IMR-90 (cell line): ENCODE data around the gene CFAP92. TPM values are rescaled to one million over a fixed set of nuclear protein-coding genes. Genes with fewer than 3 reads are reported as not detected.

Experiments used
- ATAC-seq: fragments of 200-7000 bp; cut with Tn5 transposase; 2 replicates; pipeline ENCODE4 v1.9.1; 2020; ENCODE audit warnings: low read depth, mild to moderate bottlenecking, moderate library complexity
- BruUV-seq: library from RNA; stranded (reverse); fragments of 400-500 nt; replicated peaks from 2 replicates; lab custom pipeline; 2021; lab: Mats Ljungman, UMichigan
- CTCF ChIA-PET: fragments of 300-600 bp; formaldehyde crosslinking; extraction: SDS; loops from one replicate; lab custom pipeline; 2021; ENCODE audit warnings: antibody characterized with exemption; lab: Yijun Ruan, JAX
- POLR2A ChIA-PET: fragments of 300-600 bp; sonication (Branson Sonifier 250); formaldehyde crosslinking; loops from one replicate; lab custom pipeline; 2022; ENCODE audit warnings: antibody characterized with exemption; ENCODE audit not compliant: unreplicated experiment; lab: Charles Lee
- DNase-seq: peaks from one replicate; pipeline ENCODE4 v3.0.0; 2013
- H2AFZ ChIP-seq: replicated peaks from 2 replicates; pipeline ENCODE3; 2013; ENCODE audit warnings: low read length, mild to moderate bottlenecking; ENCODE audit not compliant: poor library complexity
- H2AK5ac ChIP-seq: 2 replicates; pipeline ENCODE4 v1.6.1; 2013; ENCODE audit warnings: low read depth, low read length, inconsistent platforms
- H2AK9ac ChIP-seq: replicated peaks from 2 replicates; pipeline ENCODE3; 2013; ENCODE audit warnings: mild to moderate bottlenecking, low read depth, low read length, moderate library complexity; ENCODE audit not compliant: poor library complexity
- H2BK120ac ChIP-seq: 2 replicates; pipeline ENCODE4 v1.6.1; 2013; ENCODE audit warnings: low read depth, low read length, inconsistent platforms
- H2BK15ac ChIP-seq: 3 replicates; pipeline ENCODE4 v1.6.1; 2013; ENCODE audit warnings: low read depth, low read length, inconsistent platforms
- H2BK20ac ChIP-seq: 2 replicates; pipeline ENCODE4 v1.6.1; 2013; ENCODE audit warnings: low read depth, mild to moderate bottlenecking, inconsistent platforms, low read length, moderate library complexity
- H2BK5ac ChIP-seq: 2 replicates; pipeline ENCODE4 v1.6.1; 2013; ENCODE audit warnings: mild to moderate bottlenecking, low read depth, low read length, inconsistent platforms; ENCODE audit not compliant: poor library complexity, severe bottlenecking
- H3K14ac ChIP-seq: replicated peaks from 2 replicates; pipeline ENCODE4 v1.6.1; 2013; ENCODE audit warnings: low read depth, low read length, inconsistent platforms
- H3K18ac ChIP-seq: 2 replicates; pipeline ENCODE4 v1.6.1; 2013; ENCODE audit warnings: low read depth, low read length, control low read depth
- H3K23ac ChIP-seq: 2 replicates; pipeline ENCODE4 v1.6.1; 2013; ENCODE audit warnings: low read depth, low read length, inconsistent platforms
- H3K27ac ChIP-seq: 2 replicates; pipeline ENCODE4 v1.5.1; 2013; ENCODE audit warnings: mild to moderate bottlenecking, control low read depth, low read length; ENCODE audit not compliant: insufficient read depth
- H3K27me3 ChIP-seq: 2 replicates; pipeline ENCODE4 v1.6.1; 2013; ENCODE audit warnings: low read length; ENCODE audit not compliant: control insufficient read depth, insufficient read depth
- H3K36me3 ChIP-seq: 2 replicates; pipeline ENCODE4 v1.6.1; 2013; ENCODE audit warnings: low read length, mixed read lengths; ENCODE audit not compliant: control insufficient read depth, insufficient read depth
- H3K4ac ChIP-seq: 2 replicates; pipeline ENCODE4 v1.6.1; 2013; ENCODE audit warnings: low read depth, low read length, inconsistent platforms
- H3K4me1 ChIP-seq: 2 replicates; pipeline ENCODE4 v1.6.1; 2013; ENCODE audit warnings: low read length, mixed read lengths; ENCODE audit not compliant: control insufficient read depth, insufficient read depth
- H3K4me2 ChIP-seq: 2 replicates; pipeline ENCODE4 v1.6.1; 2013; ENCODE audit warnings: low read depth, mild to moderate bottlenecking, control low read depth, low read length, moderate library complexity
- H3K4me3 ChIP-seq: 2 replicates; pipeline ENCODE4 v1.5.1; 2013; ENCODE audit warnings: low read depth, mild to moderate bottlenecking, control low read depth, low read length, moderate library complexity; ENCODE audit not compliant: insufficient read depth
- H3K56ac ChIP-seq: 2 replicates; pipeline ENCODE4 v1.6.1; 2013; ENCODE audit warnings: low read length, inconsistent platforms; ENCODE audit not compliant: insufficient read depth; ENCODE audit errors: extremely low read depth
- H3K79me1 ChIP-seq, 2 experiments: 2 replicates each; pipeline ENCODE4 v1.6.1; 2013; ENCODE audit warnings: low read length in 2 of 2, inconsistent platforms in 1 of 2, low read depth in 1 of 2
- H3K9ac ChIP-seq: 2 replicates; pipeline ENCODE4 v1.6.1; 2013; ENCODE audit warnings: low read depth, low read length, control low read depth
- H3K9me1 ChIP-seq: 2 replicates; pipeline ENCODE4 v1.6.1; 2013; ENCODE audit warnings: low read length, inconsistent platforms; ENCODE audit not compliant: insufficient read depth
- H3K9me3 ChIP-seq: 2 replicates; pipeline ENCODE4 v1.6.1; 2013; ENCODE audit warnings: low read length; ENCODE audit not compliant: control insufficient read depth, insufficient read depth
- H4K20me1 ChIP-seq: 2 replicates; pipeline ENCODE4 v1.6.1; 2013; ENCODE audit warnings: low read length, inconsistent platforms; ENCODE audit not compliant: insufficient read depth
- H4K5ac ChIP-seq: 2 replicates; pipeline ENCODE4 v1.6.1; 2013; ENCODE audit warnings: mild to moderate bottlenecking, low read depth, low read length, control low read depth
- H4K8ac ChIP-seq, 2 experiments: 2 replicates each; pipeline ENCODE4 v1.6.1; 2013; ENCODE audit warnings: low read depth in 2 of 2, low read length in 2 of 2, control low read depth in 1 of 2, inconsistent platforms in 1 of 2
- H4K91ac ChIP-seq: 2 replicates; pipeline ENCODE4 v1.6.1; 2013; ENCODE audit warnings: low read depth, low read length, inconsistent platforms; ENCODE audit not compliant: insufficient read depth
- BHLHE40 ChIP-seq: fragments of 150-350 bp; IDR thresholded peaks from 2 replicates; pipeline ENCODE4 v1.6.1; 2016; ENCODE audit warnings: mild to moderate bottlenecking, low read depth, low read length
- CEBPB ChIP-seq: IDR thresholded peaks from 2 replicates; pipeline ENCODE4 v1.6.1; 2012; ENCODE audit warnings: low read depth, low read length, improper control_type of control experiment
- CHD1 ChIP-seq: IDR thresholded peaks from 2 replicates; pipeline ENCODE4 v1.6.1; 2012; ENCODE audit warnings: low read depth, low read length, improper control_type of control experiment
- MAFK ChIP-seq: IDR thresholded peaks from 2 replicates; pipeline ENCODE4 v1.6.1; 2012; ENCODE audit warnings: low read depth, low read length, improper control_type of control experiment
- POLR2A ChIP-seq: IDR thresholded peaks from 2 replicates; pipeline ENCODE4 v1.6.1; 2012; ENCODE audit warnings: mild to moderate bottlenecking, low read depth, low read length
- RAD21 ChIP-seq: IDR thresholded peaks from 2 replicates; pipeline ENCODE4 v1.6.1; 2012; ENCODE audit warnings: low read length, improper control_type of control experiment
- RCOR1 ChIP-seq: IDR thresholded peaks from 2 replicates; pipeline ENCODE4 v1.6.1; 2012; ENCODE audit warnings: mild to moderate bottlenecking, low read length, improper control_type of control experiment; ENCODE audit not compliant: insufficient replicate concordance
- SMC3 ChIP-seq: fragments of 150-350 bp; IDR thresholded peaks from 2 replicates; pipeline ENCODE4 v1.6.1; 2016; ENCODE audit warnings: low read depth, mild to moderate bottlenecking, antibody characterized with exemption, low read length, moderate library complexity
- WGBS, 2 experiments: methylation state at CpG; one replicate each; pipeline versions ENCODE4 v1.1.5 to v1.1.7; 2013; ENCODE audit warnings: missing lambda C conversion rate in 2 of 2; ENCODE audit not compliant: insufficient read length in 1 of 2; ENCODE audit errors: extremely low coverage in 2 of 2; 5-methylcytosine and 5-hydroxymethylcytosine counted together
- dilution Hi-C: fragments of 300-500 bp; cut with HindIII; formaldehyde crosslinking; loops from one replicate; pipeline ENCODE4 v1.14.3; 2018; ENCODE audit warnings: low sequenced_read_pairs; ENCODE audit not compliant: unreplicated experiment
- in situ Hi-C: fragments of 300-500 bp; cut with MboI; formaldehyde crosslinking; loops from 3 replicates; pipeline ENCODE4 v1.14.3; 2019; ENCODE audit warnings: low sequenced_read_pairs, inconsistent platforms, mixed read lengths
- intact Hi-C: fragments of 100-400 bp; cut with micrococcal nuclease; formaldehyde crosslinking; loops from 2 replicates; pipeline ENCODE4 v1.10.0; 2022
- polyA plus RNA-seq, 3 experiments: library from polyadenylated mRNA; depleted of rRNA; stranded (reverse); fragments of >200 nt; gene quantifications; 2 replicates each; pipeline ENCODE4 v1.2.3, GENCODE V29; 2012; ENCODE audit warnings: low replicate concordance in 1 of 3
- total RNA-seq: library from RNA; depleted of rRNA; stranded (reverse); fragments of >200 nt; gene quantifications from 2 replicates; pipeline ENCODE4 v1.2.3, GENCODE V29; 2012
- TF ChIP-seq, protein P1 (sequence below): fragments of 150-350 bp; IDR thresholded peaks from 2 replicates; pipeline ENCODE4 v1.6.1; 2016; ENCODE audit warnings: low read depth, mild to moderate bottlenecking, low read length, moderate library complexity, borderline replicate concordance
- TF ChIP-seq, protein P2 (sequence below): conservative IDR thresholded peaks from 2 replicates; pipeline ENCODE4 v1.5.1; 2012; ENCODE audit warnings: mild to moderate bottlenecking, low read depth, low read length, improper control_type of control experiment
- TF ChIP-seq, protein P3 (sequence below): fragments of 150-350 bp; IDR thresholded peaks from 2 replicates; pipeline ENCODE4 v1.6.1; 2017; ENCODE audit warnings: mild to moderate bottlenecking, antibody characterized with exemption, low read length, low read depth

Gene CFAP92
- total and polyA plus RNA-seq, 2 of the 4 experiments (the other 2 are of a cell fraction) = not detected

DNA sequence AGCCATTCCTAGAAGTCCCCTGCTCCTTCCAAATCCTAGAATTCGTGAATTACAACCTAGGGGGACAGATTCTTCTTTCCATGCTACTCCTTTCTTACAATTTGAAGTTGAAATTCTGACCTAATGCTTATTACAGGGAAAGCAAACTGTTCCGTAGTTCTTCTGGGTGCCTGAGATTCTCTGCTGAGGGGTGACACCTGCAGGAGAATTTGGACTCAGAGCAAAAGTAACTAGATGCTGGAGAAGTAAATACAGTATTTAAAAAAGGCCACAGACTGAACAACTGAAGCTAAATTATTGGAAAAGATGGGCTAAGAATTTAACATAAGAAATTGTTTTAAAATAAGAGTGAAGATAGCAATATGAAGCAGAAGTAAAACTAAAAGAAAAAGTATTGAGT is 76.6 kb downstream of the CFAP92 start:
- POLR2A ChIA-PET = no interaction called here

More for the DNA sequence above, 76.6 kb downstream of the CFAP92 start:
- no peak overlapping the region for H2BK120ac ChIP-seq
- no peak overlapping the region for H2BK20ac ChIP-seq
- ATAC-seq (no peak), DNase-seq (no peak)
- TF ChIP-seq CEBPB (no peak), POLR2A (no peak), MAFK (no peak), BHLHE40 (no peak), RCOR1 (no peak), RAD21 (no peak), SMC3 (no peak), CHD1 (no peak)
- TF ChIP-seq, protein P1, sequence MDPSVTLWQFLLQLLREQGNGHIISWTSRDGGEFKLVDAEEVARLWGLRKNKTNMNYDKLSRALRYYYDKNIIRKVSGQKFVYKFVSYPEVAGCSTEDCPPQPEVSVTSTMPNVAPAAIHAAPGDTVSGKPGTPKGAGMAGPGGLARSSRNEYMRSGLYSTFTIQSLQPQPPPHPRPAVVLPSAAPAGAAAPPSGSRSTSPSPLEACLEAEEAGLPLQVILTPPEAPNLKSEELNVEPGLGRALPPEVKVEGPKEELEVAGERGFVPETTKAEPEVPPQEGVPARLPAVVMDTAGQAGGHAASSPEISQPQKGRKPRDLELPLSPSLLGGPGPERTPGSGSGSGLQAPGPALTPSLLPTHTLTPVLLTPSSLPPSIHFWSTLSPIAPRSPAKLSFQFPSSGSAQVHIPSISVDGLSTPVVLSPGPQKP = no peak
- TF ChIP-seq, protein P2, sequence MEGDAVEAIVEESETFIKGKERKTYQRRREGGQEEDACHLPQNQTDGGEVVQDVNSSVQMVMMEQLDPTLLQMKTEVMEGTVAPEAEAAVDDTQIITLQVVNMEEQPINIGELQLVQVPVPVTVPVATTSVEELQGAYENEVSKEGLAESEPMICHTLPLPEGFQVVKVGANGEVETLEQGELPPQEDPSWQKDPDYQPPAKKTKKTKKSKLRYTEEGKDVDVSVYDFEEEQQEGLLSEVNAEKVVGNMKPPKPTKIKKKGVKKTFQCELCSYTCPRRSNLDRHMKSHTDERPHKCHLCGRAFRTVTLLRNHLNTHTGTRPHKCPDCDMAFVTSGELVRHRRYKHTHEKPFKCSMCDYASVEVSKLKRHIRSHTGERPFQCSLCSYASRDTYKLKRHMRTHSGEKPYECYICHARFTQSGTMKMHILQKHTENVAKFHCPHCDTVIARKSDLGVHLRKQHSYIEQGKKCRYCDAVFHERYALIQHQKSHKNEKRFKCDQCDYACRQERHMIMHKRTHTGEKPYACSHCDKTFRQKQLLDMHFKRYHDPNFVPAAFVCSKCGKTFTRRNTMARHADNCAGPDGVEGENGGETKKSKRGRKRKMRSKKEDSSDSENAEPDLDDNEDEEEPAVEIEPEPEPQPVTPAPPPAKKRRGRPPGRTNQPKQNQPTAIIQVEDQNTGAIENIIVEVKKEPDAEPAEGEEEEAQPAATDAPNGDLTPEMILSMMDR = no peak
- TF ChIP-seq, protein P3, sequence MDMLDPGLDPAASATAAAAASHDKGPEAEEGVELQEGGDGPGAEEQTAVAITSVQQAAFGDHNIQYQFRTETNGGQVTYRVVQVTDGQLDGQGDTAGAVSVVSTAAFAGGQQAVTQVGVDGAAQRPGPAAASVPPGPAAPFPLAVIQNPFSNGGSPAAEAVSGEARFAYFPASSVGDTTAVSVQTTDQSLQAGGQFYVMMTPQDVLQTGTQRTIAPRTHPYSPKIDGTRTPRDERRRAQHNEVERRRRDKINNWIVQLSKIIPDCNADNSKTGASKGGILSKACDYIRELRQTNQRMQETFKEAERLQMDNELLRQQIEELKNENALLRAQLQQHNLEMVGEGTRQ = no peak
- no CpG with 5 or more reads among the region's 2 CpGs for WGBS, 2 experiments
- H3K36me3 ChIP-seq = peaks cover 35% of the 10 kb centered on the region
- no peak overlapping the region for H4K5ac ChIP-seq
- H3K4me2 ChIP-seq = no peak overlapping the region
- no peak overlapping the region for H4K8ac ChIP-seq
- peaks cover 14% of the 10 kb centered on the region for H3K9me3 ChIP-seq
- CTCF ChIA-PET = no interaction called here
- H3K14ac ChIP-seq = no peak overlapping the region
- intact Hi-C loops = loop anchor here (2.0 kb wide), 1 partner anchor 16 kb away; no protein-coding TSS in a partner anchor
- H3K9me1 ChIP-seq = no peaks in the 10 kb centered on the region
- no peak overlapping the region for H3K9ac ChIP-seq
- no peak overlapping the region for H2AK5ac ChIP-seq
- no peak overlapping the region for H3K56ac ChIP-seq
- H3K18ac ChIP-seq = no peak overlapping the region
- H3K4me3 ChIP-seq = no peak overlapping the region
- H2BK15ac ChIP-seq = no peak overlapping the region
- in situ Hi-C loops = no loop called here
- H3K27me3 ChIP-seq = no peaks in the 10 kb centered on the region
- H3K4me1 ChIP-seq = no peaks in the 10 kb centered on the region
- no TSS peak for BruUV-seq
- no peak overlapping the region for H2BK5ac ChIP-seq
- H3K23ac ChIP-seq = no peak overlapping the region
- dilution Hi-C loops = no loop called here
- no peak overlapping the region for H2AK9ac ChIP-seq
- no peak overlapping the region for H3K4ac ChIP-seq
- no peaks in the 10 kb centered on the region for H4K20me1 ChIP-seq
- H3K27ac ChIP-seq = no peak overlapping the region
- no peak overlapping the region for H4K91ac ChIP-seq
- H3K79me1 ChIP-seq = no peaks in the 10 kb centered on the region
- no peak overlapping the region for H2AFZ ChIP-seq
